Immature natural killer cell (primary cell): ENCODE results near the gene PRRT2. TPM values are rescaled to one million over a fixed set of nuclear protein-coding genes. Genes with fewer than 3 reads are reported as not detected.

Experiments
- DNase-seq, 3 donors: peaks; one replicate each; pipeline ENCODE4 v3.0.0; 2022; ENCODE audit warnings: mixed read lengths in 1 of 3
- H3K27ac Mint-ChIP-seq, 6 donors: one replicate each; pipeline ENCODE4 v1.8.0; 2020; ENCODE audit warnings: mixed read lengths in 6 of 6, mild to moderate bottlenecking in 5 of 6, inconsistent platforms in 4 of 6, moderate library complexity in 3 of 6
- H3K27me3 Mint-ChIP-seq, 3 donors: one replicate each; pipeline ENCODE4 v1.8.0; 2020 to 2021; ENCODE audit warnings: low read depth in 3 of 3, mild to moderate bottlenecking in 3 of 3, mixed read lengths in 3 of 3, moderate library complexity in 3 of 3, inconsistent platforms in 1 of 3
- H3K36me3 Mint-ChIP-seq, 3 donors: one replicate each; pipeline ENCODE4 v1.8.0; 2020; ENCODE audit warnings: mixed read lengths in 3 of 3, inconsistent platforms in 2 of 3, mild to moderate bottlenecking in 2 of 3
- H3K4me1 Mint-ChIP-seq, 2 donors: one replicate each; pipeline ENCODE4 v1.8.0; 2020; ENCODE audit warnings: inconsistent platforms in 2 of 2, mild to moderate bottlenecking in 2 of 2, mixed read lengths in 2 of 2, moderate library complexity in 1 of 2
- H3K4me3 Mint-ChIP-seq, 5 donors: one replicate each; pipeline ENCODE4 v1.8.0; 2020; ENCODE audit warnings: mild to moderate bottlenecking in 5 of 5, mixed read lengths in 5 of 5, inconsistent platforms in 3 of 5, moderate library complexity in 3 of 5
- H3K9me3 Mint-ChIP-seq, 6 donors: one replicate each; pipeline ENCODE4 v1.8.0; 2020; ENCODE audit warnings: mild to moderate bottlenecking in 6 of 6, mixed read lengths in 6 of 6, inconsistent platforms in 4 of 6, moderate library complexity in 3 of 6
- polyA plus RNA-seq, 3 donors: library from polyadenylated mRNA; unstranded; fragments of 300-500 nt; fragmentation: Illumina TruSeq; gene quantifications; one replicate each; pipeline ENCODE4 v1.2.3, GENCODE V29; 2021

The PRRT2 gene
- polyA plus RNA-seq, 3 donors from 2014 or later, result not detected

- peaks cover 13 to 36% (median 15%) of the 10 kb centered on the region in 3 donors for H3K36me3 Mint-ChIP-seq
- H3K27me3 Mint-ChIP-seq, result peaks cover 0 to 2% (median 0%) of the 10 kb centered on the region in 3 donors
- peak overlapping the region in 2 of 6 donors; percentile 55 to 60 for H3K27ac Mint-ChIP-seq
These were observed 28.2 kb downstream of the PRRT2 start for GRCh38 chr16:29840240-29840639.

GRCh38 chr16:29841631-29842030, 29.6 kb downstream of the PRRT2 start:
- H3K4me1 Mint-ChIP-seq, result no peaks in the 10 kb centered on the region
- no peak for DNase-seq
- H3K27me3 Mint-ChIP-seq, result peaks cover 0 to 2% (median 0%) of the 10 kb centered on the region in 3 donors
- H3K4me3 Mint-ChIP-seq, result no peak overlapping the region
- no peaks in the 10 kb centered on the region for H3K9me3 Mint-ChIP-seq
- peaks cover 11 to 30% (median 12%) of the 10 kb centered on the region in 3 donors for H3K36me3 Mint-ChIP-seq
- peak overlapping the region in 1 of 6 donors; percentile 29 for H3K27ac Mint-ChIP-seq

More at GRCh38 chr16:29840240-29840639, 28.2 kb downstream of the PRRT2 start:
- H3K4me3 Mint-ChIP-seq, result no peak overlapping the region
- no peaks in the 10 kb centered on the region for H3K4me1 Mint-ChIP-seq
- H3K9me3 Mint-ChIP-seq, result no peaks in the 10 kb centered on the region
- DNase-seq, result no peak

DNA sequence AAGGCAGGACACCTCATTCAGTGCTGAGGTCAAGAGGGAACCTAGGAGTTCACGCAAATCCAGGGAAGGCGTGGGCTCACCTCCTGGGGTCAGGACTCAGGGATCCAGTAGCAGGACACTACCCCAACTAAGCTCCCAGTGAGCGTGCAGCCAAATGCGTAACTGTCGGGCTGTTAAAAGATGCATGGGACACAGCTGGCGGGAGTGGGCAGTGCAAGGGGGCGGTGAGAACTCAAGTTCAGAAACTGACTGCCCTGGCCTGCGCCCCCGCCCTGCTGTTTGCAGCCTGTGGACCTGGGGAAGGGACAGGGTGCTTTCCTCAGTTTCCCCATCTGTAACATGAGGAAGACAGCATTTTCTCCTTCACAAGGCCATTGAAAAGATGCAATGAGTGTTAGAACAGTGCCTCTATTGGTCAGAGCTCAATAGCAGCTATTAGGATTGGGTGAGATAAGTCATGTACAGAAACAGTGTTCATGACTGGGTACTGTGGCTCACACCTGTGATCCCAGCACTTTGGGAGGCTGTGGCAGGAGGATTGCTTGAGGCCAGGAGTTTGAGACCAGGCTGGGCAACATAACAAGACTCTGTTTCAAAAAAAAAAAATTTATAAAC, 30.8 kb downstream of the PRRT2 start:
- DNase-seq, result no peak
- no peak overlapping the region for H3K27ac Mint-ChIP-seq
- H3K4me3 Mint-ChIP-seq, result no peak overlapping the region
- H3K27me3 Mint-ChIP-seq, result peaks cover 0 to 5% (median 5%) of the 10 kb centered on the region in 3 donors
- H3K4me1 Mint-ChIP-seq, result no peaks in the 10 kb centered on the region
- H3K36me3 Mint-ChIP-seq, result peaks cover 7 to 25% (median 8%) of the 10 kb centered on the region in 3 donors
- H3K9me3 Mint-ChIP-seq, result no peaks in the 10 kb centered on the region

DNA sequence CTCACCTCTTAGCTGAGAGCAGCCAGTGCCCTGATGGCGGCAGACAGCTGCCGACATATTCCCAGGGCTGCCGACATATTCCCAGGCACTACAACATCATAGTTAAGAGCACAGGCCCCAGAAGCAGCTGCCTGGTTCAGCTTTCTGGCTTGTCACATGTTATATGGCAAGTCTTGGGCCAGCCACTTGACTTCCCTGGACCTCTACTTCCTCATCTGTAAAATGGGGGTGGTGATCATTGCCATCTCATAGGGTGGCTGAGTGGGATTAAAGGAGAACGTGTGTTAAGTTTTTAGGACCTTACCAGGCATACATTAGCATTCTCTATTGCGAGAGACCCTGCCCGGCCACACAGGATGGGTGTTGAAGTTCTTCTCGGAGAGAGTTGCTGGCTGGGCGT, 31.9 kb downstream of the PRRT2 start:
- no peak for DNase-seq
- peaks cover 0 to 5% (median 5%) of the 10 kb centered on the region in 3 donors for H3K27me3 Mint-ChIP-seq
- H3K36me3 Mint-ChIP-seq, result peaks cover 7 to 24% (median 8%) of the 10 kb centered on the region in 3 donors
- no peaks in the 10 kb centered on the region for H3K9me3 Mint-ChIP-seq
- H3K4me3 Mint-ChIP-seq, result no peak overlapping the region
- H3K27ac Mint-ChIP-seq, result no peak overlapping the region
- H3K4me1 Mint-ChIP-seq, result no peaks in the 10 kb centered on the region

DNA sequence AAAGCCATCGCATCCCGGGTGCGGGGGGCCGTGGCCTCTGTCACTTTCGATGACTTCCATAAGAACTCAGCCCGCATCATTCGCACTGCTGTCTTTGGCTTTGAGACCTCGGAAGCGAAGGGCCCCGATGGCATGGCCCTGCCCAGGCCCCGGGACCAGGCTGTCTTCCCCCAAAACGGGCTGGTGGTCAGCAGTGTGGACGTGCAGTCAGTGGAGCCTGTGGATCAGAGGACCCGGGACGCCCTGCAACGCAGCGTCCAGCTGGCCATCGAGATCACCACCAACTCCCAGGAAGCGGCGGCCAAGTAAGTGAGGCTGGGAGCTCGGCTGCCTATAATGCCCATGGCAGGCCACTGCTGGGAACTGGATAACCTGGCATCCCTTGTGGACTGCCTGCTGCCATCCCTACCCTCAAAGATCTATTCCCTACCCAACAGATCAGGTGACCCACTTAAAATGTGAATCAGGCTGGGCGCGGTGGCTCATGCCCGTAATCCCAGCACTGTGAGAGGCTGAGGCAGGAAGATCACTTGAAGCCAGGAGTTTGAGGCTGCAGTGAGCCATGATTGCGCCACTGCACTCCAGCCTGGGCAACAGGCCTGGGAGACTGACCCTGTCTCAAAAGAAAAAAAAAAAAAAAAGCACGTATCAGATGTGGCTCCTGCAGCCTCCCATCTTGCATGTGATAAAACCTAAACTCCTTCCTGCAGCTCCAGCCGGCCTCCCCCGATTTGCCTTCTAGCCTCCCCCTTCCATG, 32.8 kb downstream of the PRRT2 start:
- Mint-ChIP-seq H3K9me3 (no peaks in the 10 kb centered on the region), H3K27me3 (peaks cover 0 to 5% (median 5%) of the 10 kb centered on the region in 3 donors), H3K36me3 (peaks cover 4 to 24% (median 8%) of the 10 kb centered on the region in 3 donors), H3K27ac (peak overlapping the region in 1 of 6 donors; percentile 31), H3K4me3 (no peak overlapping the region), H3K4me1 (no peaks in the 10 kb centered on the region)
- no peak for DNase-seq

DNA sequence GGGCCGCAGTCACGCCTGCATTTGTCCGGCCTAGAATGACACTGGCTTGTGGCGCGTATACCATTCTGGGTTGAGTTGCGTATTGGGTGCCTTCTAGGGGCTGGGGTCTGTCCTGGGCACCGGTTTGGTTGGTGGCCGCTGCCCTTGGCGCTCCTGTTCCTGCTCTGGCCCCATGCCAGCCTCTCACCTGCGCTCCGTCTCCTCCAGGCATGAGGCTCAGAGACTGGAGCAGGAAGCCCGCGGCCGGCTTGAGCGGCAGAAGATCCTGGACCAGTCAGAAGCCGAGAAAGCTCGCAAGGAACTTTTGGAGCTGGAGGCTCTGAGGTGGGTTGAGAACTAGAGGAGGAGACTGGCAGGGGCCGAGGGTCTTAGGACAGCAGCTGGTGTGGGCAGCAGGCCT, 33.7 kb downstream of the PRRT2 start:
- Mint-ChIP-seq H3K27me3 (peaks cover 0 to 5% (median 3%) of the 10 kb centered on the region in 3 donors), H3K4me3 (no peak overlapping the region), H3K9me3 (no peaks in the 10 kb centered on the region), H3K36me3 (peaks cover 4 to 19% (median 8%) of the 10 kb centered on the region in 3 donors), H3K27ac (peak overlapping the region in 1 of 6 donors; percentile 31), H3K4me1 (no peaks in the 10 kb centered on the region)
- DNase-seq, result no peak

DNA sequence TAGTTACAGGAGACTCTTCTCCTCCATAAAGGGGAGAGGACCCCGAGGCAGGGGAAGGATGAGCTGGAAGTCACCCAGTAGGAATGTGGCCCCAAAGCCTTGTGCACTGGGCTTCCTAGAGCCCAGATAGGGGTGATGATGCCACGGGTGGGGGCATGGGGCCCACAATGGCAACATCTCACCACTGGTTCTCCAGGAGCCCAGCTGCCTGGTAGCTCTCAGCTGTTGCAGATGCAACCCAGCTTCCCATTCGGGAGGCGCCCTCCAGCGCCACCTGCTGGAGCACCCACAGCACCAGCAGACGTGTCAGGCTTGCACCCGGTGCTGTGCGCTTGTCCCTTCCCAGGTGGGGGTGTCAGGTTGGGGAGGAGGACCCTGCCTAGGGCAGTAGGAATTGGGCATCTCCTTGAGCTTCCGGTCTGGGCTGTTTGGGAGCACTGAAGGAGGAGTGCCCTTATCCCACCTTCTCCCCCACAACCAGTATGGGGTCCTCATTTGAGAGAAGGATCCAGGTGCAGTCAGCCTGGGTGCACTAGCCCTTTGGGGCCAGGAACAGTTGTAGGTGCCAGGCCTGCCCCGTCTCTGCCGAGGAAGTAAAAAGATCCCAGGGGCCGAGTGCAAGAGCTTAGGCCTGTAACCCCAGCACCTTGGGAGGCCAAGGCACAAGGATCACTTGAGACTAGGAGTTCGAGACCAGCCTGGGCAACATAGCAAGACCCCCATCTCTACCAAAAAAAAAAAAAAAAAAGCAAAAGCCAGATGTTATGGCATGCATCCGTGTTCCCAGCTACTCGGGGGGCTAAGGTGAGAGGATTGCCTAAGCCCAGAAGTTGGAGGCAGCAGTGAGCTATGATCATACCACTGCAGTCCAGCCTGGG, 36.7 kb downstream of the PRRT2 start:
- Mint-ChIP-seq H3K27ac (peak overlapping the region in 4 of 6 donors; percentile 17 to 67 (median 56)), H3K27me3 (peaks cover 0 to 5% (median 3%) of the 10 kb centered on the region in 3 donors), H3K4me3 (no peak overlapping the region), H3K9me3 (no peaks in the 10 kb centered on the region), H3K4me1 (no peaks in the 10 kb centered on the region), H3K36me3 (peaks cover 4 to 13% (median 4%) of the 10 kb centered on the region in 3 donors)
- peak; percentile 64 to 76 (median 70) for DNase-seq

- Mint-ChIP-seq H3K27ac (peak overlapping the region in 2 of 6 donors; percentile 53 to 57), H3K36me3 (peaks cover 0 to 9% (median 4%) of the 10 kb centered on the region in 3 donors), H3K4me3 (no peak overlapping the region), H3K4me1 (no peaks in the 10 kb centered on the region), H3K9me3 (no peaks in the 10 kb centered on the region), H3K27me3 (peaks cover 0 to 5% (median 3%) of the 10 kb centered on the region in 3 donors)
- no peak for DNase-seq
These were observed 37.5 kb downstream of the PRRT2 start for GRCh38 chr16:29849505-29849904.

- Mint-ChIP-seq H3K36me3 (peaks cover 0 to 4% (median 0%) of the 10 kb centered on the region in 3 donors), H3K27me3 (peaks cover 0 to 5% (median 3%) of the 10 kb centered on the region in 3 donors), H3K27ac (peak overlapping the region in 2 of 6 donors; percentile 5 to 67), H3K4me1 (no peaks in the 10 kb centered on the region), H3K4me3 (no peak overlapping the region), H3K9me3 (no peaks in the 10 kb centered on the region)
- DNase-seq, result no peak
These were observed 39.0 kb downstream of the PRRT2 start for GRCh38 chr16:29850998-29851397.

DNA sequence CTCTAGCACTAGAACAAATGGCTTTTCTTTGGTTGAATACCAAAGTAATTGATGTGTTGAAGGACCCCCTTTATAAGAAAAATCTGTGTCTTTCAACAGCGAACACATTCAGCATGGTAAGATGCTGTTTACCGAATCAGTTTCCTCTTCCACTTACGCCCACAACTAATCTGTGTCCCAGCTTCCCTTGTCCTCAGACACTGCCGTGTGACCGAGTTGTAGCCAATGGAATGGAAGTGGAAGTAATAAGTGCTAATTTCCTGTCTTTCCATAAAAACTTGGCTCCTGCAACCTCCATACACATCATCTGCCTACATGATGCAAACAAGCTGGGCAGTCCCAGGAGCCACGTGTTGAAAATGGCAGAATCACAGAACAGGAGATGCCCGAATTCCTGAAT, 40.7 kb downstream of the PRRT2 start:
- H3K4me3 Mint-ChIP-seq, result no peak overlapping the region
- no peaks in the 10 kb centered on the region for H3K4me1 Mint-ChIP-seq
- H3K27ac Mint-ChIP-seq, result no peak overlapping the region
- H3K36me3 Mint-ChIP-seq, result no peaks in the 10 kb centered on the region
- no peak for DNase-seq
- no peaks in the 10 kb centered on the region for H3K9me3 Mint-ChIP-seq
- H3K27me3 Mint-ChIP-seq, result no peaks in the 10 kb centered on the region

DNA sequence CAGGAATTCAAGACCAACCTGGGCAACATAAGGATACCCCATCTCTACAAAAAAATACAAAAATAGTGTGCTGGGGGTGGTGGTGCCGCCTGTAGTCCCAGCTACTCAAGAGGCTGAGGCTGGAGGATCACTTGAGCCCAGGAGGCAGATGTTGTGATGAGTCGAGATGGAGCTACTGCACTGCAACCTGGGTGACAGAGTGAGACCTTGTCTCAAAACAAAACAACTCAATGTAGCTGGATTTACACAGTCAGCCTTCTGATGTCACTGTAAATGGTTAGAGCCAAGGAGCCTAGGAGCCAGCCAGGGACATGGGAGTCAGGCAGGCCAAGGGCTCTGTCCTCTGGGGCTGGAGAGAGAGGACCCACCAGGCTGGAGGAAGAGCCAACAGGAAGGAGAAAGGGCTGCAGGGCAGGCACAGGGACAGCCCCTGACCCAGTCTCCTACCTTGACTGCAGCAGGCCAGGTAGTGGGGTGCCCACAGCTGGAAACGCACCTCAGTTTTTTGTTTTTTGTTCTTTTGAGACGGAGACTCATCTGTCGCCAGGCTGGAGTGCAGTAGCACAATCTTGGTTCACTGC, 42.6 kb downstream of the PRRT2 start:
- Mint-ChIP-seq H3K4me1 (peaks cover 0 to 1% of the 10 kb centered on the region in 2 donors), H3K4me3 (no peak overlapping the region), H3K9me3 (no peaks in the 10 kb centered on the region), H3K36me3 (peaks cover 4 to 7% (median 7%) of the 10 kb centered on the region in 3 donors), H3K27ac (no peak overlapping the region), H3K27me3 (no peaks in the 10 kb centered on the region)
- no peak for DNase-seq

- DNase-seq, result no peak
- no peaks in the 10 kb centered on the region for H3K27me3 Mint-ChIP-seq
- no peak overlapping the region for H3K4me3 Mint-ChIP-seq
- no peaks in the 10 kb centered on the region for H3K9me3 Mint-ChIP-seq
- peaks cover 4 to 10% (median 7%) of the 10 kb centered on the region in 3 donors for H3K36me3 Mint-ChIP-seq
- H3K27ac Mint-ChIP-seq, result peak overlapping the region in 1 of 6 donors; percentile 22
- peaks cover 15 to 18% of the 10 kb centered on the region in 2 donors for H3K4me1 Mint-ChIP-seq
These were observed 45.3 kb downstream of the PRRT2 start for GRCh38 chr16:29857133-29857760.
